NB4 (cell line): Measurements from ENCODE around the gene NPIPB8.
"Not testable (repeated sequence)": the region's sequence is repeated elsewhere in the genome, so short reads cannot be mapped to it uniquely, and the experiment has no call there.

Source experiments
- MYC ChIP-seq: IDR thresholded peaks from 2 replicates; pipeline ENCODE4 v1.6.1; 2011; ENCODE audit warnings: low read depth, low read length
- POLR2A ChIP-seq: IDR thresholded peaks from 2 replicates; pipeline ENCODE4 v1.6.1; 2011; ENCODE audit warnings: mild to moderate bottlenecking; ENCODE audit not compliant: insufficient read length; ENCODE audit errors: extremely low read depth
- TF ChIP-seq, protein P1 (sequence below): IDR thresholded peaks from one replicate; pipeline ENCODE4 v1.5.1; 2012; ENCODE audit warnings: low read depth, low read length

DNA sequence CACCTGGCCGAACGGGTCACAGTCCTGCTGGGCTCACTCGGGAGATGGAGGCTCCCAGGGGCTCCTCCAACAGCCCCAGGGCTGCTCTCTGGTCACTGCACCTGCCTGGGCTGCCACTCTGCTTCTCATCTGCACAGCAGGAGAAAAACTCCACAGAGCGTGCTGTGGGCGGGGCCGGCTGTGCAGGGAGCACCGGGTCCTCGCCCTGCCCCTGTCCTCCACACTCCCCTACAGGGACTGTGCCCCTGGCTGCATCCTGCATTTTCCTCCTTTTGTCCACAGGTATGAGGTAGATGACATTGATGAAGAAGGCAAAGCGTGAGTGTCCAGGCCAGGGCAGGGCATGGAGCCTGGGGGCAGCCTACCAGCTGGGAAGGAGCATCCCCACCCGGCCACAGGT lies 35.8 kb upstream of the NPIPB8 start:
- TF ChIP-seq POLR2A, MYC: not testable (repeated sequence)
- TF ChIP-seq, protein P1, sequence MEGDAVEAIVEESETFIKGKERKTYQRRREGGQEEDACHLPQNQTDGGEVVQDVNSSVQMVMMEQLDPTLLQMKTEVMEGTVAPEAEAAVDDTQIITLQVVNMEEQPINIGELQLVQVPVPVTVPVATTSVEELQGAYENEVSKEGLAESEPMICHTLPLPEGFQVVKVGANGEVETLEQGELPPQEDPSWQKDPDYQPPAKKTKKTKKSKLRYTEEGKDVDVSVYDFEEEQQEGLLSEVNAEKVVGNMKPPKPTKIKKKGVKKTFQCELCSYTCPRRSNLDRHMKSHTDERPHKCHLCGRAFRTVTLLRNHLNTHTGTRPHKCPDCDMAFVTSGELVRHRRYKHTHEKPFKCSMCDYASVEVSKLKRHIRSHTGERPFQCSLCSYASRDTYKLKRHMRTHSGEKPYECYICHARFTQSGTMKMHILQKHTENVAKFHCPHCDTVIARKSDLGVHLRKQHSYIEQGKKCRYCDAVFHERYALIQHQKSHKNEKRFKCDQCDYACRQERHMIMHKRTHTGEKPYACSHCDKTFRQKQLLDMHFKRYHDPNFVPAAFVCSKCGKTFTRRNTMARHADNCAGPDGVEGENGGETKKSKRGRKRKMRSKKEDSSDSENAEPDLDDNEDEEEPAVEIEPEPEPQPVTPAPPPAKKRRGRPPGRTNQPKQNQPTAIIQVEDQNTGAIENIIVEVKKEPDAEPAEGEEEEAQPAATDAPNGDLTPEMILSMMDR: not testable (repeated sequence)
